PC-9 (cell line): ENCODE results near the gene JARID2. TPM values are rescaled to one million over a fixed set of nuclear protein-coding genes. Genes with fewer than 3 reads are reported as not detected.

Experiments used
- BruUV-seq: library from RNA; stranded (reverse); fragments of 400-500 nt; replicated peaks from 2 replicates; lab custom pipeline; 2021; lab: Mats Ljungman, UMichigan
- CTCF ChIA-PET: fragments of 300-600 bp; sonication (Branson Sonifier 250); formaldehyde crosslinking; loops from one replicate; lab custom pipeline; 2022; ENCODE audit warnings: antibody characterized with exemption; lab: Charles Lee
- POLR2A ChIA-PET: fragments of 300-600 bp; sonication (Branson Sonifier 250); formaldehyde crosslinking; loops from one replicate; lab custom pipeline; 2022; ENCODE audit warnings: antibody characterized with exemption; ENCODE audit not compliant: unreplicated experiment; lab: Charles Lee
- DNase-seq, 2 experiments: peaks; one replicate each; pipeline versions ENCODE4 v3.0.0 to v3.0.0-alpha.2; 2015 to 2022; ENCODE audit warnings: mixed read lengths in 1 of 2
- H2AFZ ChIP-seq: fragments of 200-600 bp; sonication (generic); 2 replicates; pipeline ENCODE4 v1.8.1; 2017; ENCODE audit warnings: antibody characterized with exemption
- H3F3A ChIP-seq: fragments of 200-600 bp; sonication (generic); 2 replicates; pipeline ENCODE4 v1.8.1; 2017; ENCODE audit warnings: antibody characterized with exemption, mild to moderate bottlenecking, low read depth; ENCODE audit not compliant: insufficient read depth
- H3K27ac ChIP-seq: fragments of 200-600 bp; sonication (generic); 2 replicates; pipeline ENCODE4 v1.6.1; 2016; ENCODE audit warnings: mixed run types
- H3K27me3 ChIP-seq: fragments of 200-600 bp; sonication (generic); 2 replicates; pipeline ENCODE4 v1.6.1; 2016; ENCODE audit warnings: low read depth, mixed run types; ENCODE audit not compliant: insufficient read depth
- H3K36me3 ChIP-seq: fragments of 200-600 bp; sonication (generic); 2 replicates; pipeline ENCODE4 v1.6.1; 2016; ENCODE audit warnings: low read depth, mixed run types
- H3K4me1 ChIP-seq: fragments of 200-600 bp; sonication (generic); replicated peaks from 2 replicates; pipeline ENCODE4 v1.6.1; 2016; ENCODE audit warnings: mixed run types; ENCODE audit not compliant: insufficient read depth
- H3K4me2 ChIP-seq: fragments of 200-600 bp; sonication (generic); 2 replicates; pipeline ENCODE4 v1.6.1; 2017; ENCODE audit warnings: mixed run types
- H3K4me3 ChIP-seq: fragments of 200-600 bp; sonication (generic); 2 replicates; pipeline ENCODE4 v1.6.1; 2016; ENCODE audit warnings: mixed run types
- H3K79me2 ChIP-seq: fragments of 200-600 bp; sonication (generic); 2 replicates; pipeline ENCODE4 v1.6.1; 2017; ENCODE audit warnings: low read depth, mixed run types
- H3K9me2 ChIP-seq: fragments of 200-600 bp; sonication (generic); 2 replicates; pipeline ENCODE4 v1.8.1; 2017; ENCODE audit warnings: mild to moderate bottlenecking; ENCODE audit not compliant: insufficient read depth
- H3K9me3 ChIP-seq: fragments of 200-600 bp; sonication (generic); 2 replicates; pipeline ENCODE4 v1.8.1; 2016; ENCODE audit warnings: low read depth; ENCODE audit not compliant: insufficient read depth
- H4K20me1 ChIP-seq: fragments of 200-600 bp; sonication (generic); 2 replicates; pipeline ENCODE4 v1.8.1; 2017; ENCODE audit not compliant: insufficient read depth
- EZH2 ChIP-seq: fragments of 200-600 bp; sonication (generic); IDR thresholded peaks from 2 replicates; pipeline ENCODE4 v1.8.0; 2017; ENCODE audit warnings: antibody characterized with exemption, low read depth
- intact Hi-C: fragments of 100-400 bp; cut with micrococcal nuclease; formaldehyde crosslinking; loops from one replicate; pipeline ENCODE4 v1.10.0; 2022; ENCODE audit not compliant: unreplicated experiment
- total RNA-seq: library from RNA; stranded (reverse); gene quantifications from 2 replicates; pipeline ENCODE4 v1.2.3, GENCODE V29; 2021
- TF ChIP-seq, protein P1 (sequence below): fragments of 200-600 bp; sonication (generic); conservative IDR thresholded peaks from 2 replicates; pipeline ENCODE4 v1.6.1; 2017; ENCODE audit warnings: mixed run types, antibody characterized with exemption, mild to moderate bottlenecking, moderate library complexity

The JARID2 gene
- total RNA-seq, 1 experiment from 2014 or later: 35.0 TPM

DNA sequence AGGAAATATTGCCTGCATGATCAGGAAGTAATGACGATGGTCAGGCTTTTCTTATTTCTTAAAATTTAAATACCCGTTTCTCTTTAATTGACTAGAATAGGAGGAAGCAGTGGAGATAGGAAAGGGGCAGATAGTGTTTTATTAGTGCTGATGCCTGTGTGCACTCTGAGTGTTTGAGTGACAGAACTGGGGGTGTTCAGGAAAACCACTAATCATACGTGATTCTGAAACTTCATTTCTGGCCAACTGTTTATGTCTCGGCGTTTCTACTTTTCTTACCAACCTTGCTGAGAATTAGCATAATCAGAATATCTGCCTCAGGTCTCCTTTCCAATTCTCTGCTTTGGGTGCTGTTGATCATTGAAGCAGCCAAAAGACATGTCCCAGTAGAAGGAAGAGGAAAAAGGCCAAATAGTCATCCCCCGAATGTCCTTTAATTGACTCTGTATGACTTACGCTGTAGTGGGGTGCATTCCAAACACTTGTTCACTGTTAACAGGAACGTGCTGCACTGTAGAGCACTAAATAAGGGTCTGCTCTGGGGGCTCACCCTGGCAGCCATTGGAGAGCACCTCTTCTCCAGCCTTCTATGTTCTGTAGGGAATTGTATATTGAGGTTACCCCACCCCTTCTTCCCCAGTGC, 152.9 kb downstream of the JARID2 start:
- Histone ChIP-seq H3K36me3 (no peaks in the 10 kb centered on the region), H2AFZ (no peak overlapping the region), H3K4me2 (no peak overlapping the region), H3K27me3 (no peaks in the 10 kb centered on the region), H3K9me3 (no peaks in the 10 kb centered on the region), H3K9me2 (no peaks in the 10 kb centered on the region; the same call in 1 of the 2 replicates), H3K27ac (no peak overlapping the region), H3K4me3 (no peak overlapping the region), H3K79me2 (peaks cover 81% of the 10 kb centered on the region), H4K20me1 (peaks cover 29% of the 10 kb centered on the region), H3F3A (peaks cover 16% of the 10 kb centered on the region), H3K4me1 (peaks cover 28% of the 10 kb centered on the region)
- BruUV-seq: no TSS peak
- ChIA-PET POLR2A (no interaction called here), CTCF (no interaction called here)
- TF ChIP-seq, protein P1, sequence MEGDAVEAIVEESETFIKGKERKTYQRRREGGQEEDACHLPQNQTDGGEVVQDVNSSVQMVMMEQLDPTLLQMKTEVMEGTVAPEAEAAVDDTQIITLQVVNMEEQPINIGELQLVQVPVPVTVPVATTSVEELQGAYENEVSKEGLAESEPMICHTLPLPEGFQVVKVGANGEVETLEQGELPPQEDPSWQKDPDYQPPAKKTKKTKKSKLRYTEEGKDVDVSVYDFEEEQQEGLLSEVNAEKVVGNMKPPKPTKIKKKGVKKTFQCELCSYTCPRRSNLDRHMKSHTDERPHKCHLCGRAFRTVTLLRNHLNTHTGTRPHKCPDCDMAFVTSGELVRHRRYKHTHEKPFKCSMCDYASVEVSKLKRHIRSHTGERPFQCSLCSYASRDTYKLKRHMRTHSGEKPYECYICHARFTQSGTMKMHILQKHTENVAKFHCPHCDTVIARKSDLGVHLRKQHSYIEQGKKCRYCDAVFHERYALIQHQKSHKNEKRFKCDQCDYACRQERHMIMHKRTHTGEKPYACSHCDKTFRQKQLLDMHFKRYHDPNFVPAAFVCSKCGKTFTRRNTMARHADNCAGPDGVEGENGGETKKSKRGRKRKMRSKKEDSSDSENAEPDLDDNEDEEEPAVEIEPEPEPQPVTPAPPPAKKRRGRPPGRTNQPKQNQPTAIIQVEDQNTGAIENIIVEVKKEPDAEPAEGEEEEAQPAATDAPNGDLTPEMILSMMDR: no peak
- no peak for TF ChIP-seq EZH2
- intact Hi-C loops: no loop called here
- no peak for DNase-seq

DNA sequence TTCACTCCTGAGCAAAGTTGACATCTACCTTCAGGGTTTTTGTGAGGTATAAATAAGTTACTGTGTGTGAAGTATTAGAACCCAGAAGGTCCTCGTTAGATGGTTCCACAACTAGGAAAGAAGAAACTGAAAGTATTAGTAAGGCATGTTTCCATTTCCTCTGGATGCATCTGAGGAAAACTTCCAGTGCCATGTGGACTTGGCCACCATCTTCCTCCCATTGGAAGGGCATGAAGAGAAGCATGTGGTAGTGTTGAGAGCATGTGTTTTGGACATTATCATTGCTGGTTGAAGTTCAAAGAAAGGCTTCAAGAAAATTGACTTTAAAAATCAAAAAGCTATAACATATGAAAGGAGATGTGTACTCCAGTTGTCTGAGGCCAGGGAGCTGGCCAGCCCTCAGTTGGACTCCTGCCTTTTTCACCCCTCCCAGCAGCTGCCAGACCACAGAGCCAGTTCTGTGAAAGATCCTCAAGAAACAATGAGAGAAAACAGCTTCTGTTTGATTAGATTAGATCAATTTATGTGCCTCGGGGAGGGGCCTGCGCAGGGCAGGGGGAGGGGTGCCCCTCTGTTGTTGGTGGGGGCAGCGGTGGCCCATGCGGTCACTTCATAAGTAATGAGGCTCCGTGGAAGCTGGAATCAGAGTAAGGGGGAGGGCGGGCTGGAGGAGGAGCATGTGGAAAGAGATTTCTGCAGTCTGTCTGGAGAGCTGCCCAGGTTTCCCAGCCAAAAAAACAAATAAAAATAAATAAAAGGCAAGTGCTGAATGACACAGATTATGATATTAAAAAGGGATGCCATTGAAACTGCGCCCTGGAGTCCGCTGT, 154.0 kb downstream of the JARID2 start:
- BruUV-seq: no TSS peak
- H2AFZ ChIP-seq: no peak overlapping the region
- H3F3A ChIP-seq: peaks cover 16% of the 10 kb centered on the region
- peaks cover 34% of the 10 kb centered on the region for H4K20me1 ChIP-seq
- H3K27ac ChIP-seq: no peak overlapping the region
- peaks cover 28% of the 10 kb centered on the region for H3K4me1 ChIP-seq
- DNase-seq: no peak
- H3K9me3 ChIP-seq: no peaks in the 10 kb centered on the region
- H3K27me3 ChIP-seq: no peaks in the 10 kb centered on the region
- no peak overlapping the region for H3K4me3 ChIP-seq
- H3K79me2 ChIP-seq: peaks cover 85% of the 10 kb centered on the region
- no peaks in the 10 kb centered on the region; the same call in 1 of the 2 replicates for H3K9me2 ChIP-seq
- TF ChIP-seq EZH2: no peak
- TF ChIP-seq, protein P1: no peak
- ChIA-PET POLR2A (interaction anchor here (0.6 kb wide), 1 partner anchor 153 kb away, joined by 4 read pairs; no protein-coding TSS in a partner anchor), CTCF (no interaction called here)
- no peaks in the 10 kb centered on the region for H3K36me3 ChIP-seq
- H3K4me2 ChIP-seq: no peak overlapping the region
- intact Hi-C loops: no loop called here

DNA sequence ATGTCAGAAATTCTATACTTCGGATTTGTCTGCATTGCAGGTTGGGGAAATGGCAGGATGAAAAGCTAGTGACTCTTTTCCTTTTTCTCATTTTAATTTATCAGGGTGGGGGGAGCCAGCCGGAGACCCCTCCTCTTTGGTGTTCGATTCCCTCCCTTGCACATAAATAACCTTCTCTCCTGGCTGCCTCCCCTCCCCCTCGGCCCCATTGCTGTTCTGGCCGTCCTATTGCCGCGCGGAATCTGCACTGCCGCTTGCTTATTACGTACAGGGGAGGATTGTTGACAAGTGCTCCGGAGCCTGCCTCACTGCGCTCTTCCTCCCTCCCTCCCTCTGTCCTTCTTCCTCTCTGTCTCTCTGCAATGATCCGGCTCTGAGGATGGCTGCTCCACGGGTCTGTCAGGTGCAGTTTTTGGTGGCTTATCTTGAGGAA, 154.7 kb downstream of the JARID2 start:
- Histone ChIP-seq H3K9me3 (no peaks in the 10 kb centered on the region), H2AFZ (no peak overlapping the region), H3K36me3 (no peaks in the 10 kb centered on the region), H3F3A (peaks cover 21% of the 10 kb centered on the region), H3K79me2 (peaks cover 90% of the 10 kb centered on the region), H3K27me3 (no peaks in the 10 kb centered on the region), H3K4me2 (no peak overlapping the region), H3K4me3 (no peak overlapping the region), H4K20me1 (peaks cover 41% of the 10 kb centered on the region), H3K27ac (no peak overlapping the region), H3K4me1 (peaks cover 28% of the 10 kb centered on the region), H3K9me2 (no peaks in the 10 kb centered on the region; the same call in 1 of the 2 replicates)
- DNase-seq: no peak
- TF ChIP-seq, protein P1: no peak
- intact Hi-C loops: no loop called here
- no TSS peak for BruUV-seq
- ChIA-PET CTCF (no interaction called here), POLR2A (interaction anchor here (0.6 kb wide), 1 partner anchor 153 kb away, joined by 4 read pairs; no protein-coding TSS in a partner anchor)
